GM19395 (cell line): ENCODE measurements around the gene NDUFV1.

ENCODE experiments used
- ATAC-seq: cut with Tn5 transposase; IDR thresholded peaks from one replicate; pipeline ENCODE4 v1.9.1; 2021; ENCODE audit warnings: mild to moderate bottlenecking, moderate library complexity; ENCODE audit not compliant: unreplicated experiment

Gene NDUFV1

DNA sequence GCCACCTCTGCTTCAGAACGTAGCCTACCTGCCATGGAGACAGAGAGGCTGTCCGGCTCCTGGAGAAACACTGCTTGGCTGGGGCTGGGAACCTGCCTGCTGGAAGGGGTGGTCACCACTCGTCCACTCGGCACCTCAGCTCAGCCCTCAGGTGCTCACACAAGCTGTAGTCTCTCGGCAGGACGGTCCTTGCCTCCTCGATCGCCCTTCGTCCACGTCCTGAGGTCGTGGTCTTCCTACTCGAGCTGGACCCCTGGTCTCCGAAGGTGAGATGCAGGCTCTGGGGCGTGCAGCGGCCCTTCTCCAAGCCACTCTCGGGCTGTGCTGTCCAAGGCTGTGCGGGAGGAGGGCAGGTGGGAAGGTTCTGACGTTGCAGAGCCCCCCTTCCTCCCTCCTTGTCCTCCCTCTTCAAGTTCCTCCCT, 32.7 kb downstream of the NDUFV1 start, which contains the start of gene TBX10:
Gene TBX10, minus strand, starts transcription at position 326 of the 422 bp plus-strand sequence. Its CDS starts 291 bp downstream, at position 35.
- ATAC-seq = no peak

DNA sequence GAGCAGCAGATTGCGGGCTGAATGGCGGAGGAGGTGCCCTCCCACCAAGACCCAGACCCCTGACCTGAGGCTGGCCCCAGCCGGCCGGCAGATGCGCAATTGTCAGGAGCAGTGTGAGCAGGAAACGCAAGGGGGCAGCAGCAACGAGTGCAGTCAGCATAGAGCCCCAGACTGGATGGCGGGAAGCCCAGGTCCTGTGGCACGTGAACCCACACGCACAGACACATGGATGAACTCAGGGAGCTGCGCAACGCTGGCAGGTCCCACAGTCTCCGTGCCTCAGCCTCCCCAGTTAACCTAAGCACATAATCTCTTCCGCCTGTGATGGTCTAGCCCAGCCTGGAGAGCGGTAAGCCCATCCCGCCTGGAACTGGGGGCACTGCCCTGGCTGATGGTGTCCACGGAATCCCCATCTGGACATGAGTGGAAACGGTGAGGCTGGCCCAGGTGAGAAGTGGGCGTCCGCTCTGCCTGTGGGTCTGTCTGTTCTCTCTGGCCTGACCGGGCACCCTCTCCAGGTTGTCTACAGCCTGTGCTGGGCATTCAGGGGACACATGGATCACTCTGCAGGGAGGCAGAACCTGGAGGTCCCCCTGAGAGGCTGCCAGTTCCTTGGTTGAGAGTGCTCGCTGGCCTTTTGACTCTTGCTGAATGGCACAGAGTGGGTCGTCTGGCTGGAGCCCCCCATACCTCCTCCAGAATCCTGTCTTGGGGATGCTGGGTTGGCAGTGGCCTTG, 33.5 kb downstream of the NDUFV1 start:
- no peak for ATAC-seq

DNA sequence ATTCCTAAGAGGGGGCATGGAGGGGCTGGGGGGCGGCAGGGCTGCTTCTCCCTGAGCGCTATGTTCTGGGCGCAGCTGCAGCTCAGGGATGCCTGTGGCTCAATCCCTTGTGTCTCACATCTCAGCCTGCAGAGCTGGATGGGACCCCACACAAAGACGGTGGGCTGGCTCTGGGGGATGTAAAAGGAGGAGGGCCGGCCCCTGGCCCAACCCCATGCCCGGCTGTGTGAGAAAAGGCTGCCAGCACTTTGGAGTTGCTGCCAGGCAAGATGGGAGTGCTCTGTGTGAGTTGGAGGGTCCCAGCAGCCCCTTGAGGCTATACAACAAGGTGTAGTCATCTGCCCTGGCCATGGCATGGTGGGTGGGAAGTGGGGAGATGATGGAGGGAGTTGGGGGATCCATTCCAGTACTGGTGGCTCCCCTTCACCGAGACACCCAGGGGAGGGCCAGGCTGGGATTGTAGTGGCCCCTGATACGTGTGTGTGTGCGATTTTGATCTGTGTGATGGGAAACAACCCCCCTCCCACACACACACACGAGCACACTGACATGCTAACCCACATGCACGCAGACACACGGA, 34.1 kb downstream of the NDUFV1 start:
- ATAC-seq = no peak

DNA sequence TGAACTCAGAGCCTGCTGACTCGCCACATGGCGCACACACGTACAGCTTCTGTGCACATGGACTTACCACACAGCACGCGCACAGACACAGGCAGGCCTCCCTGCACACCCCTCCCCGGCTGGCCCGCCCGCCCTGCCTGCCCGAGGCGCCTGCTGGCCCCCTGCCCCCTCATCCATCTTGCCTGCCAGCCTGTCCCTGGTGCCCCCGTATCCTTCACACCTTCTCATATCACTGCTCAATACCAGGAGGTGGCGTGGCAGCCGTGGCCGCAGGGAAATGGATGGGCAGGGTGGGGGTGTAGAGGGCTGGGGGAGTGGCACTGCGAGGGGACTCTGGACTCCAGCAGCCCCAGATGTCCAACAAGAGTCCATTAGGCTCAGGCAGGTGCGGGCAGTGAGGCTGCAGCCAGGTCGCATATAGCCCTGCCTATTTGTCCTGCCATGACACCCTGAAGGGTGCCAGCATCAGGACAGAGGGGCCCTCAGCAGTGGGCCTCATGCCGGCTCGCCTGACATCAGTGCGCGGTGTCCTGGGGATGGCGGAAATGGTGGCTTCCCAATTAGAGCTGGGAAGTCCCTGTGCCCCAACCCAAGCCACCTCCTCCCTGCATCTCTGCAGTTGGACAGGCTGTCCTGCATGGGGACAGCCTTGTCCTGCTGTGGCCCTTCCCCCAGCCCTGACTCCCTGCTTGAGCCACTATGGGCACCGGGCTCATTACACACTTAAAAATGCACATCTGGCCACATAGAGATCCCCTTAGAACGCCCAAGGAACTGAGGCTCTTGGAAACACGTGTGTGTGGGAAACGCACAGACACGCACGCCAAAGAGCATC, 34.8 kb downstream of the NDUFV1 start:
- no peak for ATAC-seq

DNA sequence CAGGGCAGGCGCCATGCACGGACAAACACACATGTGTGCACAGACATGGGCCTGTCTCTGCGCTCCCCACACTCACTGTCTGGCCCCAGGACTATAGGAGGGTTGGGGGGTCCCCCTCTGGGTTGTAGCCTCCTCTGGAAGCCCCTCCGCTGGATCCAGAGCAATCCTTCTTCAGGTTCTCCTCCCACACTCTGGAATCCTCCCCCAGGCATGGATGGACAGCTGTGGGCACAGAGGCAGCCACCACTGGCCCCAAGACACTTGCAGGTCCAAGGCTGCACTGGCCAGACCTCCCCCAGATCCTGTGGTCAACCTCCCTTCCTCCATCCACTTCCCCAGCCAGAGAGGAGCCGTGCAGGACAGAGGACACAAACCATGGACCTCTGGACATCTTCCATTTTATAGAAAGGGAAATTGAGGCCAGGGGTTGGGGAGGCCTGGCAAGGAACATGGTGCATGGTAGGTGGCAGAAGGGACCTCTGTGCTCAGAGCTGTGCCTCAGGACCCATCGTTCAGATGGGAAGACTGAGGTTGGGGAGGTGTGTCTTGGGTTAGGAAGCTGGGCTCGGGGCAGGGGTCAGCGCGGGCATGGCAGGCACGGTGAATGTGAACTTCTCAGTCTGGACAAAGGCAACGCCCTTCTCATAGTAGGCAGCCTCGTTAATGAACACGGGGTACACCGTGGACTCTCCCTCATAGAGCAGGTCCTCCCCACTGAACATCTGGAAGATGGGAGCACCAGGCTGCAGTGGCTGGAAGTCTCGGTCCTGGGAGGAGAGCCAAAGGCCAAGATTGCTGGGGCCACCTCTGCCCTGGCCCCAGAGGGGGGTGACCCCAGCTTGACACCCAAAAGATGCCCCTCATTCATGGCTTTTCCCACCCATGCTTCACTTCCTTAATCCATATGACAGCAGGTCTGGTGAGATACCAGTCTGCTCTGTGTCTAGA, 35.7 kb downstream of the NDUFV1 start:
- ATAC-seq = no peak

DNA sequence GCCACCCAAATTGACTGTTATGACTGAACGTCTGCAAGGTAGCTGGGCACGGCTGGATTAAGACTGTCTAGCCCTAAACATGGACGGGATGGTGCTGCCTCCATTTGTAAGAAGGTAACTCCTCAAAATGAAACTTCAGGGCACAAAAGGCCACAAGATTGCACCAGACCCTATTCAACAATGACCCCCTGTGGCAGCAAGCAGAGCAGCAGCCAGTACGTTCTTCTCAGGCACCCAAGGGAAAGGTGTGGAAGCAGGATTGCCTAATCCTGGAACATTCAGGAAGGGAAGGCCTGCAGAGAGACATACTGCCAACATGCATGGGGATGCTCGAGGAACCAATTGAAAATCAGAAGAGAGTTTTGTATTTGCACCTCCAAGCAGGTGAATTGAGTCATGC, 37.3 kb downstream of the NDUFV1 start:
- ATAC-seq = no peak

DNA sequence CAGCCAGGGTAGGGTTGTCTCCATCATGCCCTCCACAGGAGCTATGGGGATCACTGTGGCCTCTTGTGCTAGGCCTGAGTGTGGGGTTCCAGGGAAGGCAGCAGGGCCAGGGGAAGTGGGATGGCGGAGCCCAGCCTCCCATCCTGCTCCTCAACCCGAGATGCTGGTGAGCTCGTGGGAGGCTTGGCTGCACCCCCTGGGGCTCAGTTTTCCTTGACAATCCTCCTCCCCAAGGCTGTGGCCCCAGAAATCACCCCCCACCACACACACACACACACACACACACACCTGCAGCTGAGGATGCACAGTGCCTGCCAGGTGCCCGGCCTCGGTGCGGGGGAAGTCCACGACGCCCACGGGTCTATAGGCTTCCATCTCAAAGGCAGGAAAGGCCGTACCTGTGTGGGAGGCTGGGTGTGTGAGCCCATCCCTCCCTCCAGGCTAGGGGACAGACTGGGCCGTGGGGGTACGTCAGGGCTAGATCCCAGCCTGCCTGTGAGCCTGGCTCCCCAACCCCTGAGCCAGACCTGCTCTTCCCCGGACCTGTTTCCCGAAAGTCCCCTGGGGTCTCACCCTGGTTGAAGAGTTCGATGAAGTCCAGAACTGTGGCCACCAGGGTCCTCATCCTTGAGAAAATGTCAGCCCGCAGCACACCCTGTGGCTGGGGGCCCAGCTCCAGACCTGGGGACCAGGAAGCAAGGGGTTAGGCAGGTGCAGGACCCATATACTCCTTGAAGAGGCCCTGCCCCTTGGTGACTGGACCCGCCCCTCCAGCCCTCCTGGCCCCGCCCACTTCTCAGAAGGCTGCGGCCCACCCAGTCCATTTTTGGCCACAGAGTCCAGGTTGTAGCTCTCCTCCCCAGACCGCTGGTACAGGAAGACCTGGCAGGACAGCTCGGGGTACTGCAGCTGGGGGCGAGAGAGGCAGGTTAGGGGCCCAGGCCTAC, 38.0 kb downstream of the NDUFV1 start:
- ATAC-seq = no peak

DNA sequence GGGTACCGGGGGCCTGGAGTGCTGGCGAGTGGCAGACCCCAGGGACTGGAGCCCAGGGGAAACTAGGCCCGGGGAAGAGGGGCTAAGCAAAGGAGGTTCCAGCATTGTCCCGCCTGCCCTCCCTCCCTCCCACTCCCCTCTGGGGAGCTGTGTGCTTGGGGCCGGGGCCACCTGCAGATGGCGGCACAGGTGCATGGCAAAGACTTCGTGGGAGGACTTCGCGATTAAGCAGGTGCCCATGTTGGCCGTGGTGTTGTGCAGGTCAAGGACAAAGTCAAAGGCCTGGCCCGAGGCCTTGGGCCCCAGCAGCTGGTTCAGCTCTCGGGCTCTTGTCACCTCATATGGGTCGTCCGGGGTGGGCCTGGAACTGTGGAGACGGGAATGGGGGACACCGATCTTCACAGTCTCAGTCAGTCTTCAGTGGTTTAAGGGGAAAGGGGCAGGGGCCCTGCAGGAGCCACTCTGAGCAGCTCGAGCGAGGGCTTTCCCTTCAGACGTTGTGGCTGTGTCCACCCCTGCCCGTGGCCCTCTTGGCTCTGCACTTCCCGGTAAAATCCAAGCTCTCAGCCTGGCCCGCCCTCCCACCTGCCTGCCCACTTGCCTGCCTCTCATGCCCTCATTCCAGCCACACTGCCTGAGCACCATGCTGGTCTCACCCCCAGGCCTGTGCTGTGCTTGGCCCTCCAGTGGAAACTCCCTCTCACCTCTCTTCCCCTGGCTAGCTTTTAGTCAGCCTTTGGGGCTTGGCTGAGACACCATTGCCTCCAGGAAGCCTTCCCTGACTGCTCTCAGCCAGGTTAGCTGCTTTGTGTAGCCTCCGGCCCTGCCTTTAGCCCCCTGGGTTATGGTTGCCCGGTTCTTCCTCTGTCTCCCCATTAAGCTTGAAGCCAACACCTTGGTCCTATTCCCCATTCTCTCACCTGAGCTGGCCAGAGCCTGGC, 39.1 kb downstream of the NDUFV1 start:
- ATAC-seq = no peak

DNA sequence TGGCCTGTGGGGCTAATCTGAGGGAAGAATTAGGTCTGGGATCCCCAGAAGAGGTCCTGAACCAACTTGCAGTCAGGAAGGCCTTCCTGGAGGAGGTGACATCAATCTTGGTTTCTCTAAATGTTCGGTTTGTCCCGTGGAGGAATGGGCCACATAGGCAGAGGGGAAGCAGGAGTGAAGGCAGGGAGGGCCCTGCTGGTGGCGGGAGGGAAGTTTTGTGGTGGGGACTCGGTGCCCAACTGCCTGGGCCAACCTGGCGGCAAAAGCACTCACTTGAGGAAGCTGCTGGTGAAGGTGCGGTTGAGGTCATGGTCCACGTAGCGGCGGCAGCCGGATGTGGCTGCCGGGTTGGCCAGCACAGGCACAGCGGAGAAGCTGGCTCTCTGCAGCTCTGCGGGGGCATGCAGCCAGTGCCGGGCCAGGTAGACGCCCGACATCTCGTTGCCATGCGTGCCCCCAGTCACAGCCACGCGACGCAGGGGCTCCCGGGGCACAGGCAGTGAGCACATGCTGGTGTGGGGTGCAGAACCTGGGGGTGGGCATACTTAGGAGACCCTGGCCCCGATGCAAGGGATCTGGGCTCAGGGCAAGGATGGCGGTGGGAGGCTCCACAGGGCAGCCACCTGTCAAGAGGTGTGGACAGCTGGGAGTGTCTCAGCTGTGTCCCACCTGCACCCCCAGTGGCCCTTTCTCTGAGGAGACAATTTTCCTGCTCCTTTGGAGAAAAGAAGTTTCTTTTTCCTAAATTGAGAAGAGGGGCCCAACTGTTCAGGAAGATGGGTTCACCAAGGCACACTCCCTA, 40.0 kb downstream of the NDUFV1 start:
- no peak for ATAC-seq

DNA sequence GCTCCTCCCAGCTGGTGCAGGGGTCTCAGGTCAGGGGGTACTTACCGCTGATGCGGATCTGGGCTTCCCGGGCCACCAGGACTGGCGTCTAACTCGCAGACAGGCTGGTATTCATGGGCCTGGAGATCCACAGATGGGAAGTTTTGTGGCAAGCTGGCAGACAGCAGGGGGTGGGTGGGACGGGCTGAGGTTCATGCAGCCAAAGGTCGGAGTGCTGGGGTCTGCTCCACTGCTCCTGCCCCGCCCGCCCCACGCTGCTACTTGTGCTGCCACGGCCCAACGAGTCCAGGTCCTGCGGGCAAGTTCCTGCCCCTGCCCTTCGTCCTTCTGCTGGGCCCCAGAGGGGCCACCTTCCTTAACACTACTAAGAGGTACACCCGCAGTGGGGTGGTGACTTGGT, 40.7 kb downstream of the NDUFV1 start:
- no peak for ATAC-seq

DNA sequence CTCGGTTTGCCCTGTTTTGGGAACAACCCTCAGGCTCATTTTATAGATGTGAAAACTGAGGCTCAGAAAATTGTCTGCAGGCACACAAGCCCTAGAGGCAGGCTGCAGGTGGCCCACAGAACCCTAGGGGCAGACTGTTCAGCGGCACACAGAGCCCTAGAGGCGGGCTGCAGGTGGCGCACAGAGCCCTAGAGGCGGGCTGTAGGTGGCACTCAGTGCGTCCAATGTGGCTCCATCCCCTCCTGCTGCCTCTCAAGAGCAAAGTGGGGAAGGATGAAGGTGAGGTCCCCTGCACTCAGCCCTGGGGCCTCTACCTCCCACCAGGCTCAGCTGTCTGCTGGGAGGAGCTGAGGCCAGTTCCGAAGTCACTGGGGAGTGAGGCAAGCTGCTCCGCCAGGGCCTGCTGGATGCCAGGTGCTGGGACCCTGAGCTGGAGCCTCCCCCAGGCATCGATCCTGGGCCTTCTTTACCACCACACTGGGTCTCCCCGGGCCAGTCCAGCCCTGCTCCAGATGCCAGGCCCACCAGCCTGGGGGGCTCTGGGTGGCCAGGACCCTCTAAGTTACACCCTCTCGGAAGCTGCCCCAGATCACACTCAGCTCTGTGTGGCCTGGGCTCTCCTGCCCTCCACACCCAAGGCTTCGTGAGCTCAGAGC, 41.5 kb downstream of the NDUFV1 start:
- peak; percentile 62 for ATAC-seq

DNA sequence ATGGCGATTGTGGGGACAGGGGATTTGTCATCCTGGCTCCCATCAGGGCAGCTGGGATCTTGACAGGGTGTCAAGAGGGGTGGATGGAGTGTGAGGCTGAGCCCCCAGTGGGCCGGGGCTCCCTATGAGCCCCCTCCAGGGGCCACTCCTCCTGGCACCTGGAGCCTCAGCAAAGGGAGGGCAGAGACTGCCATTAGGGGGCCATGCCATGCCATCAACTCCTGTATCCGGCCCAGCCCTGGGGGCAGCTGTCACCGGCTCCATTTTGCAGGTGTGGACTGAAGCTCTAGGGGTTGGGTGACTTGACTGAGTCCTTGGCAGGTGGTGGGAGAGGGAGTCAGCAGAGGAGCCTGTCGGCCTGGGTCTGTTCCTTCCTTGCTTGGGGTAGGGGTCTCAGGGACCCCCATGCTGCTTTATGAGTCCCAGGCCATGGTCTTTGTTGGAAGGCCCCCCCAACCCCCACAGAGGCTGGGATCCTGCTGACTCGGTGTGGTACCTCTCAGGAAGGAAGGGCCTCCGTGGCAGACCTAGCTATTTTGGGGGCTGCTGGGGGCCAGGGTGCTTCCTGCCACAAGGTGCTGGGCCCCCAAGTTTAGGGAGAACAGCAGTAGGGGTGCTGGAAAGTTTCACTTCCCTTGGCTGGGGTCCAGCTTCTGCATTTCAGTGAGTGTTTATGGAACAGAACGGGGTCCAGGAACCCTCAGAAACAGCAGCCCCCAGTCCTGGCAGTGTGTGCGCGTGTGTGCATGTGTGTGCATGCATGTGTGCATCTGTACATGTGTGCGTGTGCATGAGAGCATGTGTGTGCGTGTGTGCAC, 42.3 kb downstream of the NDUFV1 start:
- ATAC-seq = no peak

DNA sequence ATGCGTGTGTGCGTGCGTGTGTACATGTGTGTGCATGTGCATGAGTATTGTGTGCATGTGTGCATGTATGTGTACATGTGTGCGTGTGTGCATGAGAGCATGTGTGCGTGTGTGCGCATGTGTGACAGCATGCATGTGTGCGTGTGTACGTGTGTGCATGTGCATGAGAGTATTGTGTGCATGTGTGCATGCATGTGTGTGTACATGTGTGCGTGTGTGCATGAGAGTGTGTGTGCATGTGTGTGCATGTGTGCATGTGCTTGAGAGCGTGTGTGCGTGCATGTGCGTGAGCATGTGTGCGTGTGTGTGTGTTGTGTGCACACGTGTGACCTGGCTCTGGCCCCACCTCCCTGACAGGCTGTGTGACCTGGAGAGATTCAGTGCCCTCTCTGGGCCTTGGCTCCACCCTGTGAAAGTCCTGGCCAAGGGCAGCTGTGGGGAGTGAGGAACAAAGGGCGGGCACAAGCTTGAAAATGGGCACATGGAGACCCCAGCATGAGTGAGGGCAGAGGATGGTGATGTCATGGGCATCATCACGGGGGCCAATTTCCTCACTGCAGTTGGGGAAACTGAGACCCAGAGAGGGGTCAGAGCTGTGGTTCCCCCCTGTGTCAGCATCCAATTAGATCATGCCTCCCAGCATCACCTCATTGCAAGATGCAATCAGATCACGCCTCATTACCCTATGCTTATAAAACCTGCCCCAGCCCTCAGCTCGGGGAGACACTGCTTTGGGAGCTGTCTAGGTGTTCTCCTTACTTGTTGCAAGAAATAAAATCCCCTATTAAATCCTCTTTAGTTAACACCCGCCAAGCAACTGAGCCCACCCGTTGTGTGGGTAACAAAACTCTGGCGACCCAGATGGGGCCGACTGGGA, 43.1 kb downstream of the NDUFV1 start:
- no peak for ATAC-seq

DNA sequence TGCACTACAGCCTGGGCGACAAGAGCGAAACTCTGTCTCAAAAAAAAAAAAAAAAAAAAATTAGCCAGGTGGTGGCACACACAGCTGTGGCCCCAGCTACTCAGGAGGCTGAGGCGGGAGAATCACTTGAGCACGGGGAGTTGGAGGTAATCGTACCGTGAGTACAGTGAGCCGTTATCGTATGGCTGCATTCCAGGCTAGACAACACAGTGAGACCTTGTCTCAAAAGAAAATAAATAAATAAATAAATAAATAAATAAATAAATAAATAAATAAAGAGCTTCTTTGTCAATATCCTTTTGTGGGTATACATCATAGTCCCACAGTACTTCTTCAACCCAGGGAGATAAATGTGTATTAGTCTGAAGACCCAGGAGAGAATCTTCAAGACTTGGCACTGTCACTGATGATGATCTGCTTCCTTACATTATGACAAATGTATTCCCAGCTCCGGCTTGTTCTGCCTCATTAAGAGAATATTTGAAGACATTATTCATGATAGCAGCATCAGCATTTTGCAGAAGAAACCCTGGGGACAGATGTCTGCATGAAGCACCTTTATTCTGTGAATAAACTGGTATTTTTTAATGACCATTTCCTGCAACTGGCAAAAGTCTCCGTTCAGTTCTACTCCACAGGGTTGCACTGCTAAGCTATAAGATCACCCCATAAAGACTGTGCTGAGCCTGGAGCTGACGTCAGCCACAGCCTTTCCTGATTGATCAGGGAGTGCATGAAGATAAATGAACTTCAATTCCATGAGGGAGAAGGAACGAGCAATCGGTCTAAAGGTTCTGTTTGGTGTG, 45.4 kb downstream of the NDUFV1 start:
- ATAC-seq = no peak
